ENCODE results near the gene COA1. TPM values are rescaled to one million over a fixed set of nuclear protein-coding genes. Genes with fewer than 3 reads are reported as not detected.

COA1 gene
- total and polyA plus RNA-seq, 9 of the 15 experiments (the other 6 are each of a cell fraction or from before 2014, with no cell fraction given): 98.9 to 463 (median 181) TPM

DNA sequence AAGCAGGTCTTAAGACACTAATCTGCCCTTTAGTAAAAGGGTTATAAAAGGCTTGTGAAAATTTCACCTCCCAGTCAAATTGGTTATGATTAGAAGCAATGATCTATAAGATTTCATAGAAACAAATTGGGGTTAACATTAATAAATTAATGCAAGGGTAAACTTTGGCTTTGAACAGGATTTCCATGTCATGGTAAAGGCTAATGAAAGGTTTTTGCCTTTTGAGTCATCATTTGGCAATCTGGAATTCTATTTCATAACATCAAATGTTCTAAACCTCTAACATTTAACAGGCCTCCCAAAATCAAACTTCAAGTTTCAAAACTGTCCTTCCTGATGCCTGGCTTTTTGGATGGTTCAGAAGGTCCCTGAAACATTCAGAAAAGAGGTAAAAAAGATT, 62.4 kb downstream of the COA1 start:
- Histone ChIP-seq H4K20me1 (replicated peaks; ENCODE audit: control insufficient read depth, insufficient read depth, low read length) (no peaks in the 10 kb centered on the region; the same call in 1 of the 2 replicates), H3K9ac (ENCODE audit: insufficient read depth in 1 of 2, low read depth in 2 of 2, low read length in 2 of 2) (no peak overlapping the region), H3K4me1 (replicated peaks in 1 of 2; ENCODE audit: control insufficient read depth in 2 of 2, insufficient read depth in 2 of 2, low read length in 2 of 2) (no peaks in the 10 kb centered on the region), H3K4me3 (no peak overlapping the region), H3K9me1 (ENCODE audit: control insufficient read depth, insufficient read depth, low read length) (no peaks in the 10 kb centered on the region), H3K9me3 (replicated peaks; ENCODE audit: control insufficient read depth, insufficient read depth, low read depth, low read length) (no peaks in the 10 kb centered on the region; the same call in 1 of the 2 replicates), H2AFZ (ENCODE audit: low read depth, low read length) (no peak overlapping the region), H3K4me2 (ENCODE audit: insufficient read depth, low read length) (no peak overlapping the region), H3K27me3 (ENCODE audit: control insufficient read depth in 2 of 2, insufficient read depth in 2 of 2, low read length in 2 of 2) (no peaks in the 10 kb centered on the region), H3K79me2 (ENCODE audit: control insufficient read depth, insufficient read depth, low read length) (peaks cover 90% of the 10 kb centered on the region), H3K27ac (ENCODE audit: extremely low read depth, low read depth, low read length) (no peak overlapping the region), H3K36me3 (ENCODE audit: control insufficient read depth, insufficient read depth, low read length) (peaks cover 16% of the 10 kb centered on the region)
- CTCF ChIA-PET (ENCODE audit: low intra/inter-chr PET ratio): no interaction called here
- no peak for FAIRE-seq
- DNase-seq (ENCODE audit: extremely low read depth in 1 of 4, low spot score in 3 of 4): no peak
- no peak for ATAC-seq
- no TSS peak for BruUV-seq (replicated peaks)
- intact Hi-C loops (cut with micrococcal nuclease): no loop called here
- POLR2A ChIA-PET: no interaction called here
- in situ Hi-C loops (cut with MboI): no loop called here
- TF ChIP-seq JUND (IDR thresholded peaks at IDR 0.05; ENCODE audit: borderline replicate concordance, low read depth, low read length): no peak
- TF ChIP-seq JUND (tag; IDR thresholded peaks at IDR 0.05; ENCODE audit: borderline replicate concordance, low read depth, low read length): no peak
- no peak for TF ChIP-seq GABPB2 (CRISPR knock-in tag; conservative IDR thresholded peaks at IDR 0.05)
- no peak for TF ChIP-seq RBM17 (IDR thresholded peaks at IDR 0.05; ENCODE audit: borderline replicate concordance, low read depth, low read length)
- TF ChIP-seq ZNF134 (CRISPR knock-in tag; conservative IDR thresholded peaks at IDR 0.05): no peak
- TF ChIP-seq RBM22 (IDR thresholded peaks at IDR 0.05; ENCODE audit: low read depth, low read length, poor library complexity, severe bottlenecking): no peak
- TF ChIP-seq EZH2 (IDR thresholded peaks at IDR 0.05; ENCODE audit: borderline replicate concordance, low read depth, low read length): no peak
- TF ChIP-seq, protein P1, sequence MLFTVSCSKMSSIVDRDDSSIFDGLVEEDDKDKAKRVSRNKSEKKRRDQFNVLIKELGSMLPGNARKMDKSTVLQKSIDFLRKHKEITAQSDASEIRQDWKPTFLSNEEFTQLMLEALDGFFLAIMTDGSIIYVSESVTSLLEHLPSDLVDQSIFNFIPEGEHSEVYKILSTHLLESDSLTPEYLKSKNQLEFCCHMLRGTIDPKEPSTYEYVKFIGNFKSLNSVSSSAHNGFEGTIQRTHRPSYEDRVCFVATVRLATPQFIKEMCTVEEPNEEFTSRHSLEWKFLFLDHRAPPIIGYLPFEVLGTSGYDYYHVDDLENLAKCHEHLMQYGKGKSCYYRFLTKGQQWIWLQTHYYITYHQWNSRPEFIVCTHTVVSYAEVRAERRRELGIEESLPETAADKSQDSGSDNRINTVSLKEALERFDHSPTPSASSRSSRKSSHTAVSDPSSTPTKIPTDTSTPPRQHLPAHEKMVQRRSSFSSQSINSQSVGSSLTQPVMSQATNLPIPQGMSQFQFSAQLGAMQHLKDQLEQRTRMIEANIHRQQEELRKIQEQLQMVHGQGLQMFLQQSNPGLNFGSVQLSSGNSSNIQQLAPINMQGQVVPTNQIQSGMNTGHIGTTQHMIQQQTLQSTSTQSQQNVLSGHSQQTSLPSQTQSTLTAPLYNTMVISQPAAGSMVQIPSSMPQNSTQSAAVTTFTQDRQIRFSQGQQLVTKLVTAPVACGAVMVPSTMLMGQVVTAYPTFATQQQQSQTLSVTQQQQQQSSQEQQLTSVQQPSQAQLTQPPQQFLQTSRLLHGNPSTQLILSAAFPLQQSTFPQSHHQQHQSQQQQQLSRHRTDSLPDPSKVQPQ (CRISPR knock-in tag; IDR thresholded peaks at IDR 0.05; ENCODE audit: borderline replicate concordance): no peak
- TF ChIP-seq RNF2 (IDR thresholded peaks at IDR 0.05): no peak
- no peak for TF ChIP-seq KDM2B (CRISPR knock-in tag; IDR thresholded peaks at IDR 0.05)
- TF ChIP-seq, protein P2, sequence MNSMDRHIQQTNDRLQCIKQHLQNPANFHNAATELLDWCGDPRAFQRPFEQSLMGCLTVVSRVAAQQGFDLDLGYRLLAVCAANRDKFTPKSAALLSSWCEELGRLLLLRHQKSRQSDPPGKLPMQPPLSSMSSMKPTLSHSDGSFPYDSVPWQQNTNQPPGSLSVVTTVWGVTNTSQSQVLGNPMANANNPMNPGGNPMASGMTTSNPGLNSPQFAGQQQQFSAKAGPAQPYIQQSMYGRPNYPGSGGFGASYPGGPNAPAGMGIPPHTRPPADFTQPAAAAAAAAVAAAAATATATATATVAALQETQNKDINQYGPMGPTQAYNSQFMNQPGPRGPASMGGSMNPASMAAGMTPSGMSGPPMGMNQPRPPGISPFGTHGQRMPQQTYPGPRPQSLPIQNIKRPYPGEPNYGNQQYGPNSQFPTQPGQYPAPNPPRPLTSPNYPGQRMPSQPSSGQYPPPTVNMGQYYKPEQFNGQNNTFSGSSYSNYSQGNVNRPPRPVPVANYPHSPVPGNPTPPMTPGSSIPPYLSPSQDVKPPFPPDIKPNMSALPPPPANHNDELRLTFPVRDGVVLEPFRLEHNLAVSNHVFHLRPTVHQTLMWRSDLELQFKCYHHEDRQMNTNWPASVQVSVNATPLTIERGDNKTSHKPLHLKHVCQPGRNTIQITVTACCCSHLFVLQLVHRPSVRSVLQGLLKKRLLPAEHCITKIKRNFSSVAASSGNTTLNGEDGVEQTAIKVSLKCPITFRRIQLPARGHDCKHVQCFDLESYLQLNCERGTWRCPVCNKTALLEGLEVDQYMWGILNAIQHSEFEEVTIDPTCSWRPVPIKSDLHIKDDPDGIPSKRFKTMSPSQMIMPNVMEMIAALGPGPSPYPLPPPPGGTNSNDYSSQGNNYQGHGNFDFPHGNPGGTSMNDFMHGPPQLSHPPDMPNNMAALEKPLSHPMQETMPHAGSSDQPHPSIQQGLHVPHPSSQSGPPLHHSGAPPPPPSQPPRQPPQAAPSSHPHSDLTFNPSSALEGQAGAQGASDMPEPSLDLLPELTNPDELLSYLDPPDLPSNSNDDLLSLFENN (IDR thresholded peaks at IDR 0.05; ENCODE audit: low read depth in 2 of 2, low read length in 2 of 2): no peak
- TF ChIP-seq, protein P3, sequence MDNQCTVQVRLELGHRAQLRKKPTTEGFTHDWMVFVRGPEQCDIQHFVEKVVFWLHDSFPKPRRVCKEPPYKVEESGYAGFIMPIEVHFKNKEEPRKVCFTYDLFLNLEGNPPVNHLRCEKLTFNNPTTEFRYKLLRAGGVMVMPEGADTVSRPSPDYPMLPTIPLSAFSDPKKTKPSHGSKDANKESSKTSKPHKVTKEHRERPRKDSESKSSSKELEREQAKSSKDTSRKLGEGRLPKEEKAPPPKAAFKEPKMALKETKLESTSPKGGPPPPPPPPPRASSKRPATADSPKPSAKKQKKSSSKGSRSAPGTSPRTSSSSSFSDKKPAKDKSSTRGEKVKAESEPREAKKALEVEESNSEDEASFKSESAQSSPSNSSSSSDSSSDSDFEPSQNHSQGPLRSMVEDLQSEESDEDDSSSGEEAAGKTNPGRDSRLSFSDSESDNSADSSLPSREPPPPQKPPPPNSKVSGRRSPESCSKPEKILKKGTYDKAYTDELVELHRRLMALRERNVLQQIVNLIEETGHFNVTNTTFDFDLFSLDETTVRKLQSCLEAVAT (IDR thresholded peaks at IDR 0.05): no peak
- TF ChIP-seq KAT8 (IDR thresholded peaks at IDR 0.05; ENCODE audit: low read depth): no peak
- no peak for TF ChIP-seq DACH1 (IDR thresholded peaks at IDR 0.05; ENCODE audit: partially characterized antibody)
- no peak for TF ChIP-seq TAF7 (tag; IDR thresholded peaks at IDR 0.05)
- no peak for TF ChIP-seq ZNF143 (CRISPR knock-in tag; IDR thresholded peaks at IDR 0.05)
